HG03025 (cell line): Measurements from ENCODE around the gene CD82.
"Not testable (repeated sequence)": the region's sequence is repeated elsewhere in the genome, so short reads cannot be mapped to it uniquely, and the experiment has no call there.

Experiments used
- ATAC-seq: cut with Tn5 transposase; IDR thresholded peaks from one replicate; pipeline ENCODE4 v1.9.1; 2021; ENCODE audit warnings: mild to moderate bottlenecking, moderate library complexity; ENCODE audit not compliant: unreplicated experiment, low FRiP score

The CD82 gene

DNA sequence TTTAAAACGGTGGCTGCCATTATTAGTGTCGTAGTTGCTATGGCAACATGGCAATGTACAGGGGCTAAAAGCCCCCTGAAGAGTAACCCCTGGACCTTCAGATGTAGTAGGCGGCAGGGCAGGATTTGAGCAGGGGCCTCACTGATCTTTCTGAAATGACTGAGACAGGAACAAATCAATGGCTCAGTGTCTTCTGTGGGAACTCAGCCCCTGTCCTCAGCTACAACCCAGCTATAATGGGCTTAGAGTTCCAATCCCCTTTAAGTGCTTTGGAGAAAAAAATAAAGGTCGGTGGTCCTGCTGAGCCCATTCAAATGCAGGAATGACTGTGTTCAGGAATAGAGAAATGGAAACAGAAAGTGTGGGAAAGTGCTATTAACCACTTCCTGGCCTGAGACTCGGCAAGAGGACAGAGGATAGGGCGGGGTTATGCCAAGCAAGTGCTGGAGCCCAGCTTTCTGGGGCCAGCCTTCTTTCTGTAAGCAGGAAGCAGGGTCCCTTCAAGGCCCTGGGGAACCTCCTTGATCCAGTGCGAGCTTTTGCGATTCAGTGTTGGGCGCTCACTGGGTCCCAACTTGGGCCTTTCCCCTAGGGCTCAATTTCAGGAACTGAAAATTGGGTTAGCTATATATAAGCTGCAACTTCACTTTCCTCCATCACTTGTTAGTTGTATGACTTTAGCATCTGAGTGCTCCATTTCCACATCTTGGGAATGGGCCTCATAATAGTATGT lies 6.1 kb upstream of the CD82 start:
- ATAC-seq = peak; percentile 70

- ATAC-seq = not testable (repeated sequence)
Measured at GRCh38 chr11:44559940-44560300, 5.5 kb upstream of the CD82 start.

- ATAC-seq = no peak
Measured at GRCh38 chr11:44561275-44561805, 4.1 kb upstream of the CD82 start.

- ATAC-seq = no peak
Measured at GRCh38 chr11:44561964-44562734, 3.3 kb upstream of the CD82 start.

DNA sequence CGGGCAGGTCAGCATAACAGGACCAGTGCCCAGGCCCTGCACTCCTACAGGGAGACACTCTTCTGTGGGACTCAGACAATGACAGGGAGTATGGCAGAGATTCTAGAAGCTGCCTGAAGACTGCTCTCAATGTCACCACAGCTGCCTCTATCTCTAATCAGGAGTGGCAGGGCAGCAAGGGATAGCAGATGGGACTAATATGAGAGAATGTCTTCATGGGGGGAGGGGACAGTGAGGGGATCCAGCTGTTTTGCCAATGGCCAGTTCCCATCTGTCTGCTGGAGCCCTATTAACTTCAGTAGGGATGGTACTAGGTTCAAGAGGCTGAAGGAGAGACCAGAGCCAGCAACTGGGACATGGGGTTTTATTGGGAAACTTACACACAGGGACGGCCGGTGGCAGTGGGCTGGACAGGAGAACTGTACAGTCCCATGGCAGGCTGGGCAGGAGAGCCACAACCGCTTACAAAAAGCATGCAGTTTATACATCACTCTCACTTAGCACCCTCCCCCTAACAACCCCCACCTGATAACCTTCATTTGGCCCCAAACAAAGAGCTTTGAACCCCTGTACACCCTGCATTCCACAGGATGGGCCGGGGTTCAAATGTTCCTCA lies 2.5 kb upstream of the CD82 start:
- ATAC-seq = no peak

GRCh38 chr11:44563711-44564110 lies 1.8 kb upstream of the CD82 start:
- no peak for ATAC-seq

DNA sequence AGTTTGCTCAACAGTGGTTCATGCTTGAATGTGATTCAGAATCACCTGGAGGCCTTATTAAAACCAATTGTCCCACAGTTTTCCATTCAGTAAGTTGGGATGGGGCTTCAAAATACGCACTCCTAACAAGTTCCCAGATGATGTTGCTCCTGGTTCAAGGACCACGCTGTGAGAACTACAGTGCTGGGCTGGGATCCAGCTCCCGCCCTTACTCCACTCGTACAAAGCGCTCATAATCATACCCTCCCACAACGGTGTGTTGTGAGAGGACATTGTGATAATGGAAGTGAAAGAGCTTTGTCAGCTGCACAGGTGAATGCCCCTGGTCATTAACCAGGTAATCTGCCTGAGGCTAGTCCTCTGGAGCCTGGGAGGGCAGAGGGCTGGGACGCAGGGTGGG lies 1.3 kb upstream of the CD82 start:
- no peak for ATAC-seq

DNA sequence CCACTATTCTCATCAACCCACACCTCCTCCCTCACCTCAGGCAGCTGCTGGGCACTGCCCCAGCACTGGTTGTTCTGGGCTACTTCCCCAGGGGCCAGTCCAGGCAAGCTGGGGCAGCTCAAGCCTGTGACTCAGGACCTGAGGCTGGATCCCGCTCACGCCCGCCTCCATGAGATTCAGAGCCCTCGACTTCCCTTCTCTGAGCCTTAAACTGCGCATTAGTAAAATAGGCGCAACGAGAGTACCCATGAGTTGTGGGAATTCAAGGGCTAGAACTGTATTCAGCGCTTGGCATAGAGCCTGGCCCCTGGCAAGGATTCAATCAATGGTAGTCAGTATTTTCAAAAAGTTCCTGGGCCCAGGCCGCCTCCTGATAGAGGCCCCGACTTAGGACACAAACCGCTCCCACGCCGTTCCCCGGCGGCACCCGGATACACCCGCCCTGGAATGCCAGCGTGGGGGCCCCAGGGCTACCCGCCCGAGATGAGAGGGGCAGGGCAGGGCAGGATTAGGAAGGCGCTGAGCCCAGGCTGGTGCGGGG lies 723 bp upstream of the CD82 start:
- peak; percentile 29 for ATAC-seq

DNA sequence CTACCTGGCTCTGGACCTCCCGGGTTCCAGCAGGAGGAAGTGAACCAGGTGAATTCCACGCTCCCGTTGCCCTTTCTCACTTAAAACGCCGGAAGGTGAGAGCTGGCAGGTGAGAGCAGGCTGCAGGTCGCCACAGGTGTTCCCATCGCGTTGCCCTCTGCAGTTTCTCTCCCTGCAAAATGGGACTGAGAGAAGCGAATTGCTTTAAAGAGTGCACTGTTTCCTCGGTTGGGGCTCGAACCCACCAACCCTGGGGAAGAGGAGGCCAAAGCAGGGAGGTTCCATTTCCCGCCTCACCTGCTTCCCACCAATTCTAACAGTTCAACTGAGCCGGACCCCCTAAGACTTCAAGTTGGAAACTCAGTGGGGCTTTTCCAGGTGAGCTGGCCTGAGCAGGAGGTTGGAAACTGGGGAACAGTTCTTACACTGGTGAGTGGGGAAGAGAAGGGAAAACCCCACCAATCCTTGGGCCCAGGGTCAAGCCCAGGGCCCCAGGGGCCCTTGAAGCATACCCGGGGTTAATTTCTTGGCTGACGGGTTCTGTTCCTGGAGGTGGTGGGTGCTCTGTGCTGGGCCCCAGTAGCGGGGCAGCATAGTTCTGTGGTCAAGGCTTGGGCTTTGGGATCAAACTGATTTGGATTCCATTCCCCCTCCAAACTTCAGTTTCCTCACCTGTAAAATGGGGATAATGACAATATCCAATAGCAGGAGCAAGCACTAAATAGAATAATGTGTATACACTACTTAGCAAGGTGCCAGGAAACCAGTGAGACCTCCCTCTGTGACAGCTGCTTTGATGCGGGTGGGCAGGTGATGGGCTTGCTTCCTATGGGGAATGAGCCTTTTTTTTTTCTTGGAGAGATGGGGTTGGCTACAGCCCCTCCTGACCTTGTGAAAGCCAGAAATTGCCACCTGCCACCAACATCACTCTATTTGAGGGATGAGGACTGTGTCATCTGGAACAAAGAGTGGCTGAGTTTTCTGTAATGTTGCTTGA lies 788 bp downstream of the CD82 start:
- no peak for ATAC-seq

GRCh38 chr11:44566952-44567875 lies 1.8 kb downstream of the CD82 start:
- no peak for ATAC-seq

DNA sequence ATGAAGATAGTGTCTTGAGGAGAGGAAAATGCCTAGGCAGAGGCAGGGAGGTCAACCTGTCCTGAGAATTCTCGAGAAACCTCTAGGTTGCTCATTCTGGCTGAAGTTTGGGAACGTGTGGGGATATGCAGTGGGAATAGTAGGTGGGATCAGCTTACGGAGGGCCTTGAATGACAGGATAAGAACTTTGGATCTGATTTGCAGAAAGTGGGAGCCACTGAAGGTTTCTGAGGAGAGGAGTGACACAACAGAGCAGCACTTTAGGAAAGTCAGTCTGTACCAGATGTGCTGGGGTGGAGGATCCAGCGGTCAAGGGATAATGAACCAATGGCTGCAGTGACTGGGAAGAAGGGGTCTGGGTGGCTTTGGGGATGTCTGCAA lies 2.4 kb downstream of the CD82 start:
- no peak for ATAC-seq

GRCh38 chr11:44568331-44568657 lies 2.8 kb downstream of the CD82 start:
- ATAC-seq = no peak

DNA sequence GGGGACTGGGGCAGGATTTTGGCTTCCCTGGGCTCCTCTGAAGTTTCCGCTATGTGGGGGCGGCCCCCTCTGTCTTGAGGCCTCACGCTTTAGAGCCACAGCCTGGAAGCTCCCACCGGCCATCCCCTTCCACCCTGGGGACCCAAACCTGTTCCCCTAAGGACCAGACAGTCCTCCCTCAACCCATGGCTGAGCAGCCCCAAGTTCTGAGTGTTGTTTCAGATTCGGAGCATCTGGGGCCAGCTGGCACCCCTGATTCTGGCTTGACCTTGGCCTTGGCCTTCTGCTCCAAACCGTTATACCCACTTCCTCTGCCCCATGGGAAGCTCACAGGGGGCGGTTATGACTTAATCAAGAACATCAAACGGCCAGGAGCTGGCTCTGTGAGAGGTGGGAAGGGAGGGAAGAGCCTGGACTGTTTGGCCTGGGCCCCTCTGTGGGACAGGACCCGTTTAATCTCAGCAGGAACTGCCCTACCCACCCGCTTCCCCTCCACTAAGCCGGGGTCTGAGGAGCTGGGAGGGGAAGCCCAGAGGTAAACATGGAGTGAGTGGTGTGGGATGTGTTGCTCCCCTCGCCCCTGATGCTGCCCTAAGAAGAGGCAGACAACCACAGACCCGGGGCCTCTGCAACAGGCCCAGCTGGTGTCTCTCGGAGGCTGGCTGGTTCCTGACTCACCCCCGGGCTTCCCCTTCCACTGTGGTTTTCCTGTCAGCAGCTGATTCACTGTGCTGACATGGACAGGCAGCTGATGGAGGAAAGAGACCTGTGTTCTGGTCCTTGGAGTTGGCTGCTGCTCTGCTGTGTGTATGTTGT lies 3.4 kb downstream of the CD82 start:
- ATAC-seq = peak; percentile 31

- ATAC-seq = no peak
Measured at GRCh38 chr11:44570411-44571155, 5.1 kb downstream of the CD82 start.

DNA sequence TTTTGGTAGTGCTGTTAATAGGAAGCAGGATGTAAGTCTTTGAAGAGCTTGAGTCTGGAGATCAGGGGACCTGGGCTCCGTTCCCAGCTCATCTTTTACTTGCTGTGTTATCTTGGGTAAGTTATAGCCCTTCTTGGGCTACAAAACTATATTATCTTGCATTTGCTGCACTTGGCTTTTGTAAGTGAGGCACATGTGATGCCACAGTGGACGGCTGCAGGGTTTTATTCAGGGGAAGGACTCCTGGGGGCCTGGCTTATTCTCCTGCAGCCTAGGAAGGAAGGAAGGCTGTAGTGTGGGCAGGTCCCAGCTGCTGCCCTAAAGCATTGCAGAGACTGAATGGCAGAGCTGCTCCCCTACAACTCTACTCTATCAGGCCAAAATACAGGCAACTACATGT lies 6.4 kb downstream of the CD82 start:
- ATAC-seq = no peak

DNA sequence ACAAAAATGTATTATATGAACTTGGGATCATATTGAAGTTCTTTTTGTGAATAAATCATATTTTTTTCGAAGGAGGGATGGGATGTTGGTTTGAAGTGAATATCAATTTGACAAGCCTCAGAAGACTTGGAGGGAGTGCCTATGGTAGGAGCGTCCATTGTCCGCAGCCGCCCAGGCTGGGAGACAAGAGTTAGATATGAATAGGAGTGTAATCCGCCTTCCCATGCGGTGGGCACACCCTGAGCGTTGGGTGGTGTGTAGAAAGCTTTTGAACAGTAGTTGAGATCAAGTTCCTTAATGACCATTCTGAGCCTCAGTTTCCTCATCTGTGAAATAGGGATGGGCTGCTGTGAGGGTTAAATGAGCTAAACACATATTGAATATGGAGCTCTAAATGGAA lies 7.0 kb downstream of the CD82 start:
- no peak for ATAC-seq

- no peak for ATAC-seq
Measured at GRCh38 chr11:44572884-44573283, 7.4 kb downstream of the CD82 start.

GRCh38 chr11:44573333-44573732 lies 7.9 kb downstream of the CD82 start:
- ATAC-seq = no peak
